Breast epithelium (tissue), 4 donors: ENCODE measurements around the gene CNDP1. TPM values are rescaled to one million over a fixed set of nuclear protein-coding genes. Genes with fewer than 3 reads are reported as not detected.

ENCODE experiments used
- DNase-seq, 2 donors: peaks; one replicate each; pipeline ENCODE4 v3.0.0-alpha.2; 2019; ENCODE audit warnings: low spot score in 2 of 2
- H3K27ac ChIP-seq, 2 donors: fragments of 200-600 bp; sonication (generic) in 1 of 2; one replicate each; pipeline ENCODE4 v1.5.1; 2016 to 2019; ENCODE audit warnings: mild to moderate bottlenecking in 1 of 2
- H3K27me3 ChIP-seq, 2 donors: fragments of 200-600 bp; sonication (generic) in 1 of 2; one replicate each; pipeline versions ENCODE4 v1.5.1 to v1.6.0; 2017 to 2019; ENCODE audit warnings: control low read depth in 1 of 2, mild to moderate bottlenecking in 1 of 2
- H3K36me3 ChIP-seq: fragments of 200-600 bp; one replicate; pipeline ENCODE4 v1.5.1; 2019
- H3K4me1 ChIP-seq, 2 donors: fragments of 200-600 bp; sonication (generic); one replicate each; pipeline ENCODE4 v1.5.1; 2016 to 2019; ENCODE audit warnings: control low read depth in 1 of 2
- H3K4me3 ChIP-seq, 3 donors: fragments of 200-600 bp; sonication (generic); 1 replicate in 2 of 3; 2 replicates in 1 of 3; pipeline ENCODE4 v1.5.1; 2016 to 2019; ENCODE audit warnings: mild to moderate bottlenecking in 3 of 3, moderate library complexity in 2 of 3
- H3K9me3 ChIP-seq, 2 donors: fragments of 200-600 bp; sonication (generic) in 1 of 2; one replicate each; pipeline ENCODE4 v1.5.1; 2016 to 2019; ENCODE audit warnings: control low read depth in 1 of 2
- CTCF ChIP-seq, 3 donors: fragments of 450-650 bp; IDR thresholded peaks; one replicate each; pipeline ENCODE4 v1.5.1; 2016 to 2017; ENCODE audit warnings: antibody characterized with exemption in 3 of 3, mild to moderate bottlenecking in 3 of 3, moderate library complexity in 3 of 3
- POLR2A ChIP-seq: fragments of 450-650 bp; IDR thresholded peaks from one replicate; pipeline ENCODE4 v1.6.1; 2016; ENCODE audit warnings: antibody characterized with exemption, mild to moderate bottlenecking, moderate library complexity
- POLR2AphosphoS5 ChIP-seq, 3 donors: sonication (generic); formaldehyde crosslinking; IDR thresholded peaks; one replicate each; pipeline ENCODE4 v1.6.1; 2017; ENCODE audit warnings: antibody characterized with exemption in 3 of 3
- intact Hi-C: fragments of 100-400 bp; cut with DNase I; formaldehyde crosslinking; loops from one replicate; pipeline ENCODE4 v1.15.1; 2023; ENCODE audit warnings: low total_unique reads
- total RNA-seq, 3 donors: library from RNA; depleted of rRNA; stranded (reverse); fragments of >200 nt; gene quantifications; one replicate each; pipeline ENCODE4 v1.1.0, GENCODE V29; 2016

Gene CNDP1
- total RNA-seq, 3 donors from 2014 or later, result 0.33 TPM; not detected in 2

DNA sequence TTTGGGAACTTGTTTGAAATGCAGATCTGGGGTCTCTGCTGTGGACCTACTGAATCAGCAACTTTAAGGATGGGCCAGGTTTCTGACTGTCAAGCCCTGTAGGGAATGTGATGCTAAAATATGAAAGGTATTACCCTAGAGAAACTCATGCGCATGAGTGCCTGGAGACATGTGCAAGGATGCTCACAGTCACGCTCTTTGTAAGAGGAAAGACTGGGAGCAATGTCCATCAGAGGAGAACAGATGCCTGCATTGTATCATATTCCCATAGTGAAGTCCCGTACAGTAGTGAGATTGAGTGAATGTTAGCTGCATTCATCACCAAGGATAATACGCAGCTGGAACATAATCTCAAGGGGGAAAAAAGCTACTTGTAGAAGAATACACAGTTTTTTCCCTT, 77.5 kb downstream of the CNDP1 start:
- no peak overlapping the region for H3K4me3 ChIP-seq
- no peaks in the 10 kb centered on the region for H3K9me3 ChIP-seq
- TF ChIP-seq CTCF (IDR thresholded peaks at IDR 0.05) (no peak), POLR2AphosphoS5 (IDR thresholded peaks at IDR 0.05) (no peak), POLR2A (no peak)
- intact Hi-C loops, result loop anchor here (10.0 kb wide), 1 partner anchor 1193 kb away; no protein-coding TSS in a partner anchor
- DNase-seq, result no peak
- no peaks in the 10 kb centered on the region for H3K27me3 ChIP-seq
- no peak overlapping the region for H3K27ac ChIP-seq
- no peaks in the 10 kb centered on the region for H3K36me3 ChIP-seq
- H3K4me1 ChIP-seq, result no peaks in the 10 kb centered on the region

DNA sequence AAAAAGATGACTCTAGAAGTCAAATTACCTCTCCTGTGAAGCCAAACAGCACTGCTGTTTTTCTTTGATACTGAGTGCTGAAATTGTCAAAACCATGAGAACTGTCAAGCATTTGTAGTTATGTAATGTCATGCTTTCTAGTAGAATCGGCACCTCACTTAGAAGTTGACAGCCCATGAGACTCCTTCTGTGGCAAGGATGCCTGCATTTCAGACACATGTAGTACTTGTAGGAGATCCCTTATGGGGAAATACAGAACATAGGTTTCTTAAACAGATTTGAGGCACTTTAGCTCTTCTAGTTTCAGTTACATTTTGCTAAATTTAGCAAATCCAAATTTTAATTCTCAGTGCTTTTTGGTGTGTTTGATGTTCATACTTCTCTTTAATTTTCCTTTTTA, 79.1 kb downstream of the CNDP1 start:
- Histone ChIP-seq H3K9me3 (no peaks in the 10 kb centered on the region), H3K4me3 (no peak overlapping the region), H3K27me3 (no peaks in the 10 kb centered on the region), H3K36me3 (no peaks in the 10 kb centered on the region), H3K4me1 (no peaks in the 10 kb centered on the region), H3K27ac (no peak overlapping the region)
- TF ChIP-seq POLR2AphosphoS5 (IDR thresholded peaks at IDR 0.05) (no peak), POLR2A (no peak), CTCF (IDR thresholded peaks at IDR 0.05) (no peak)
- intact Hi-C loops, result loop anchor here (10.0 kb wide), 1 partner anchor 1191 kb away; no protein-coding TSS in a partner anchor
- DNase-seq, result no peak

DNA sequence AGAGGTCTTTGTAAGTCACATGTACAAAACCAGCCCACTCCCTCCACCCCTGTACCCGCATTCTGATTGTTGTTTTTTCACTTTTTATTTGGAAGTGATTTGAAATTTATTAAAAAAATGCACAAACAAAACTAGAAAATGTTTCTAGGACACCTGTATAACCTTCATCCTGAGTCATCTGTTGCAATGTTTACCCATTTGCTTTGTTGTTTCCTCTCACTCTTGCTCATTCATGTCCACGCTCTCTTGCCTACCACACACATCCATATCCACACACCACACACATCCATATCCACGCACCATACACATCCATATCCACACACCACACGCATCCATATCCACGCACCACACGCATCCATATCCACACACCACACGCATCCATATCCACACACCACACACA, 82.2 kb downstream of the CNDP1 start:
- Histone ChIP-seq H3K4me1 (no peaks in the 10 kb centered on the region), H3K36me3 (no peaks in the 10 kb centered on the region), H3K27ac (no peak overlapping the region), H3K27me3 (no peaks in the 10 kb centered on the region), H3K4me3 (no peak overlapping the region), H3K9me3 (no peaks in the 10 kb centered on the region)
- DNase-seq, result no peak
- TF ChIP-seq CTCF (IDR thresholded peaks at IDR 0.05) (no peak), POLR2A (no peak), POLR2AphosphoS5 (IDR thresholded peaks at IDR 0.05) (no peak)
- intact Hi-C loops, result loop anchor here (10.0 kb wide), 1 partner anchor 1188 kb away; no protein-coding TSS in a partner anchor

DNA sequence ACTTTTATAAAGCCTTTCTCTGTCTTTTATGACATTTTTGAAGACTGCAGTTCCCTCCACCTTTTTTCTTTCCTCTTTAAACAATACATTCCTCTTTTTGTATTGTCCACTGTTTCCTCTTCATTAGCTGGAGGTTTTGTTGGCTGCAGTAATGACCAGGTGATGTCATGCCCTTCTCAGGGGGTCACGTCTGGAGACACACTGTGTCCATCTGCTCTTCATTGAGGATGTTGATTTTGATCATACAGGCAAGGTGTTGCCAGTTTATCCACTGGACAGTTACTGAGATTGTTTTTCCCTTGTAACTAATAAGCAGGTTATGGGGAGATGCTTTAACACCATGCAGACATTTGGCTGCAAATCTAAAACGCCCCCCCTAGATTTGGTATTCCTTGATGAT, 83.2 kb downstream of the CNDP1 start:
- Histone ChIP-seq H3K27me3 (no peaks in the 10 kb centered on the region), H3K4me1 (no peaks in the 10 kb centered on the region), H3K27ac (no peak overlapping the region), H3K9me3 (no peaks in the 10 kb centered on the region), H3K4me3 (no peak overlapping the region), H3K36me3 (no peaks in the 10 kb centered on the region)
- DNase-seq, result no peak
- no peak for TF ChIP-seq POLR2A
- no peak for TF ChIP-seq POLR2AphosphoS5 (IDR thresholded peaks at IDR 0.05)
- no peak for TF ChIP-seq CTCF (IDR thresholded peaks at IDR 0.05)
- intact Hi-C loops, result loop anchor here (10.0 kb wide), 1 partner anchor 1187 kb away; no protein-coding TSS in a partner anchor

DNA sequence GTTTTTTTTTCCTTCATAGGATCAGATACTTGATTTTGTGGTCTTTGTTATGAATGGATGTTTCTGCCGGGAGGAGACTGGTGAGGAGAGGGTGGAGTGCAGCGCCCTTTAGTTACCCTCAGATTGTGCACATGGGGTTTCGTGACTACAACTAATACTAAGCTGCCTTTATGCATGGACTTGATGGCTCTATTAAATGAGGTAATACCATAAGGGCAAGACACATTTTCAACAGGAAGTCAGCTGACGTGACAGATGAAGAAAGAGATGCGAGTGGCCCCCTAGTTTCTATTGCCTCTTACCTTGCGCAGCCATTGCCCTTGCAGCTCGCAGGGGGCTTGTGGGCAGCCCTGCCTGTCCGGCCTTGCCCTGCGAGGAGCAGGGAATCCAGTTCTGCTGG, 87.8 kb downstream of the CNDP1 start:
- no peak overlapping the region for H3K4me3 ChIP-seq
- TF ChIP-seq POLR2AphosphoS5 (IDR thresholded peaks at IDR 0.05) (no peak), POLR2A (no peak), CTCF (IDR thresholded peaks at IDR 0.05) (no peak)
- no peak for DNase-seq
- no peaks in the 10 kb centered on the region for H3K4me1 ChIP-seq
- H3K36me3 ChIP-seq, result no peaks in the 10 kb centered on the region
- intact Hi-C loops, result no loop called here
- H3K27me3 ChIP-seq, result no peaks in the 10 kb centered on the region
- H3K27ac ChIP-seq, result no peak overlapping the region
- no peaks in the 10 kb centered on the region for H3K9me3 ChIP-seq
